GM10266 (cell line): Measurements from ENCODE around the gene DRC7.
"Not testable (repeated sequence)": the region's sequence is repeated elsewhere in the genome, so short reads cannot be mapped to it uniquely, and the experiment has no call there.

Experiments
- DNase-seq: peaks from one replicate; pipeline ENCODE4 v3.0.0; 2012; ENCODE audit errors: extremely low spot score
- CTCF ChIP-seq: IDR thresholded peaks from 2 replicates; pipeline ENCODE4 v1.5.1; 2012; ENCODE audit warnings: mild to moderate bottlenecking, low read depth; ENCODE audit not compliant: control insufficient read depth, insufficient read depth; ENCODE audit errors: missing control alignments

The DRC7 gene

DNA sequence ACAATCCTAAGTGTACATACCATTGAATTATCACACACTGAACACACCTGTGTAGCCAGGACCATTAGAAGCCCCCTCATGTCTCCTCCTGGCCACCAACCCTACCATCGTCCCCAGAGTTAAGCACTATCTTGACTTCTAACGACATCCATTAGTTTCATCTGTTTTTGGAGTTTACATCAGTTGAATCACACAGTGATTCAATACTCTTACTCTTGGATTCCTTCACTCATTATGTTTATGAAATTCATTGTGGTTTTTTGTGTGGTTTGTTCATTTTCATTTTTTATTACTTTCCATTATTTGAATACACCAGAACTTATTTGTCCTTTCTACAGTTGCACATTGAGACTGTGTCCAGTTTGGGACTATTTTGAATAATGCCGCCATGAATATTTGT is 13.6 kb downstream of the DRC7 start:
- no peak for TF ChIP-seq CTCF
- no peak for DNase-seq

- DNase-seq, result no peak
- no peak for TF ChIP-seq CTCF
Observed at GRCh38 chr16:57709663-57710062, 15.1 kb downstream of the DRC7 start.

GRCh38 chr16:57711346-57711745 is 16.7 kb downstream of the DRC7 start:
- no peak for DNase-seq
- no peak for TF ChIP-seq CTCF

DNA sequence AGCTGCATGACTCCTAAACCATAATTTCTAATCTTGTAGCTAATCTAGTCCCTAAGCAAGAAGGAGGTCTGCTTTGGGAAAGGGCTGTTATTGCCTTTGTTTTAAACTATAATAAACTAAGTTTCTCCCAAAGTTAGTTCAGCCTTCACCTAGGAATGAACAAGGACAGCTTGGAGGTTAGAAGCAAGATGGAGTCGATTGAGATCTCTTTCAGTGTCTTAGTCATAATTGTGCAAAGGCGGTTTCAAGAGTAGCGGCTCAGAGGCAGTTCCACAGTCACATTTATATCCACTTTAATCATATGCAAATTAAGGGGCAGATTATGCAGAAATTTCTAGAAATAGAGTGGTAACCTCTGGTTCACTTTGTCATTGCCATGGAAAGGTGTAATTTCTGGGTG is 17.4 kb downstream of the DRC7 start:
- no peak for TF ChIP-seq CTCF

GRCh38 chr16:57712569-57712968 is 18.0 kb downstream of the DRC7 start:
- not testable (repeated sequence) for DNase-seq

More for the DNA sequence above, 17.4 kb downstream of the DRC7 start:
- no peak for DNase-seq

DNA sequence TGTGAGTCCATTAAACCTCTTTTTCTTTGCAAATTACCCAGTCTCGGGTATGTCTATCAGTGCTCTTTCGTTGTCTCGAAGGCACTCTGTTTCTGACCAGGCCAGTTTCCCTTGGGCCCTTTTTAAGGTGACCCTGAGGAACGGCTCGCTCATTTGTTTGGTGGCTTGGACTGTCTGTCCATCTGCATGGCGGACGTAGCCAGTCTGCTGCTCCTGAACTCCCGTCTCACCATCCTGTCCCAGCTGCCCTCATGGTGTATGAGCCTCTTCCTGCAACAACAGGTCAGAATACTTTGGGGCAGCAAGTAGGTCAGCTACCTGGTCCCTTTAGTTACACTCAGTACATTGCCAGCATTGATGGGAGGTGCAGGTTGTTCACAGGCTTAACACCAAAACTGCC is 19.0 kb downstream of the DRC7 start:
- no peak for TF ChIP-seq CTCF
- DNase-seq, result no peak

DNA sequence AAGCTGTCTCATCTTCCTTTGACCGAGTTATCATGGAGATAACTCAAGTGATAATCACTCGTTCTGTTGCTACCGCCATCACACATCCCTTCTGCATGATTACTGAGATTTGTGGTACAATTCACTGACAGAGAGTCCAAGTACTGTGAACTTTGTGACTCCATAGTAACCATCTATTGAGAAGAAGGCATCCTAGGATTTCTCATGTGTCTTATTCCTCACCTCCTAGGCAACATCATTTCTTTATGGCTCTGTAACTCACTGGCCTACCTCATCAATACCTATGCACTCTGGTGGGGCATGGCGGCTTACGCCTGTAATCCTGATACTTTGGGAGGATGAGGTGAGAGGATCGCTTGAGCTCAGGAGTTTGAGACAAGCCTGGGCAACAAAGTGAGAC is 19.4 kb downstream of the DRC7 start:
- DNase-seq, result no peak
- TF ChIP-seq CTCF, result no peak

- TF ChIP-seq CTCF, result peak; percentile 71
- DNase-seq, result peak; percentile 62
Observed at GRCh38 chr16:57720142-57720575, 25.6 kb downstream of the DRC7 start.
